ENCODE results near the gene ZNF76.

DNA sequence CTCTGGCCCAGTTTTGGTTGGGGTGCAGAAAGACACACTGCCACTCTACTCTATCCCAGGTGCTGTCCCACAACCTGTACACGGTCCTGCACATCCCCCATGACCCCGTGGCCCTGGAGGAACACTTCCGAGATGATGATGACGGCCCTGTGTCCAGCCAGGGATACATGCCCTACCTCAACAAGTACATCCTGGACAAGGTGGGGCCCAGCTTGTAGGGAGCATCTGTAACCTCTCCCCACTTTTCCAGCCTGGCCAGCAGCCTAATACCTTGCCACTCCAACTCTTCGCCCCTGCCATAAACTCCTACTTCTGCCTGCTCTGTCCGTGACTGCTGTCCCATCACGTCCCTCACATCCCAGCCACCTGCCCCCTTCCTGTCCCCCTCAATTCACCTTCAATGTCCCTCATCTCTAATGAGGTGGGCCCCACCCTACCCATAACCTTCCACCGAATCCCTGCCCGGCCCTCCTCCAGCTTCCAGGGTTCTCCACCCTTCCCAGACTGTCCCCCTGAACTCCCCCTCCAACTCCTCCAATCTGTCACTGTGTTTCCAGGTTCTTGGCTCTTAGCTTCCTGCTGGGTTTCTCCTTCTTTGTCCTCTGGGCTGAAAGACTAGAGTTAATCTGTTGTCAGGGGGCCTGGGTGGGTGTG is 50.2 kb downstream of the ZNF76 start:
- TF ChIP-seq, protein P1, sequence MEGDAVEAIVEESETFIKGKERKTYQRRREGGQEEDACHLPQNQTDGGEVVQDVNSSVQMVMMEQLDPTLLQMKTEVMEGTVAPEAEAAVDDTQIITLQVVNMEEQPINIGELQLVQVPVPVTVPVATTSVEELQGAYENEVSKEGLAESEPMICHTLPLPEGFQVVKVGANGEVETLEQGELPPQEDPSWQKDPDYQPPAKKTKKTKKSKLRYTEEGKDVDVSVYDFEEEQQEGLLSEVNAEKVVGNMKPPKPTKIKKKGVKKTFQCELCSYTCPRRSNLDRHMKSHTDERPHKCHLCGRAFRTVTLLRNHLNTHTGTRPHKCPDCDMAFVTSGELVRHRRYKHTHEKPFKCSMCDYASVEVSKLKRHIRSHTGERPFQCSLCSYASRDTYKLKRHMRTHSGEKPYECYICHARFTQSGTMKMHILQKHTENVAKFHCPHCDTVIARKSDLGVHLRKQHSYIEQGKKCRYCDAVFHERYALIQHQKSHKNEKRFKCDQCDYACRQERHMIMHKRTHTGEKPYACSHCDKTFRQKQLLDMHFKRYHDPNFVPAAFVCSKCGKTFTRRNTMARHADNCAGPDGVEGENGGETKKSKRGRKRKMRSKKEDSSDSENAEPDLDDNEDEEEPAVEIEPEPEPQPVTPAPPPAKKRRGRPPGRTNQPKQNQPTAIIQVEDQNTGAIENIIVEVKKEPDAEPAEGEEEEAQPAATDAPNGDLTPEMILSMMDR (IDR thresholded peaks at IDR 0.05) = no peak
- no peak for TF ChIP-seq POLR2A (IDR thresholded peaks at IDR 0.05)
